ENCODE data around the gene POLR1G.

POLR1G gene

DNA sequence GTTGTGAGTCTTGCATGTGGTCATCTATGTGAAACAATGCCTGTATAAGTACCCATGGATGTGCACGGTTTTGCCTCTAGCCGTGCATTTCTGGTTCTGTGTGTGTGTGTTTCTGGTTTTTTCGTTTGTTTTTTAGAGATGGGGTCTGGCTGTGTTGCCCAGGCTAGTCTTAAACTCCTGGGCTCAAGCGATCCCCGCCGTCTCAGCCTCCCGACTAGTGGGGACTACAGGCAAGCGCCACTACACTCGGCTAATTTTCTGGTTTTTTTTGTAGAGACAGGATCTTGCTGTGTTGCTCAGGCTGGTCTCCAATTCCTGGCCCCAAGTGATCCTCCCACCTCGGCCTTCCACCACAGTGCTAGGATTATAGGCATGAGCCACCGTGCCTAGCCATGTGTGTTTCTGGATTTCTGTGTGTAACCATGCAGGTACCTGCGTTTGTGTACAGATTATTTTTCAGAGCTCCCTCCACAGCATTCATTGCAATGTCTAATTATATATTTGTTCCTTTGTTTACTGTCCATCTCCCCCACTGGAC is 45.5 kb downstream of the POLR1G start:
- Histone ChIP-seq H3K4me2 (ENCODE audit: low read depth, low read length, poor library complexity, severe bottlenecking) (no peak overlapping the region), H3K27ac (ENCODE audit: low read depth, low read length) (no peak overlapping the region)

DNA sequence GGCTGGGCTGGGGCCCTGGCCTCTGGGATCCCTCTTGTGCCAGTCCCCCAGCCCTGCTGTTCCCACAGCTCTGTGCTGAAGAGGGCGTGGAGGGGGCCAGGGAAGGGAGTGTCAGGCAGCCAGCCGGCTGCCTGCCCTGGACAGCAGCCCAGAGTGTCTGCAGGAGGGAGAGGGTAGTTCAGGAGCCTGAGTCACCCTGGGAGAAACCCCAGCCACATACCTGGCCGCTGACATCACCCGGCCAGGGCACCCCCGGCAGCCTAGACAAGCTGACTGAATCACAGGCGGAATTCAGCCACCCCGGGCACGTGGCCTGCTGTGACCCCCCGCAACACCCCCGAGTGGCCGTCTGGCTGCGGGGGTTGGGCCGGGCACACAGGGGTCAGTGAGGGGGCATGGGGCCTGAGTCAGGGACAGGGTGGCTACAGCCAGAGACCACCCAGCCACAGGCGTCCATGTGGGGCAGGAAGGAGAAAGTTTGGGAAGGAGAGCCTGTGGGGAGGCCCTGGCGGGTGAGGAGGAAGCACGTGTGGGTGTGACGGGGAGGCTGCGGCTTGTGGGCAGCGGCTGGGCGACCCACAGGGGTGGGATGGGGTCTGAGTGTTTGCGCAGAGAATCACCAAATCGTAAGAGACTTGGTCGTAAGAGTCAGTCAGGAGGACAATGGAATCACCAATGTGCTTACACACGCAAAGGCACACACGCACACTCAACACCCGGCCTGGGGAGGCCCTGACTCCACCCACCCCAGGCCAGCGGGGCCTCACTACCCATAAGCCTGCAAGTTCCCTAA is 49.5 kb downstream of the POLR1G start:
- H3K79me2 ChIP-seq (ENCODE audit: insufficient read depth, low read length): no peaks in the 10 kb centered on the region
- no peak for TF ChIP-seq EZH2phosphoT487 (conservative IDR thresholded peaks at IDR 0.05; ENCODE audit: low read length)
- TF ChIP-seq, protein P1, sequence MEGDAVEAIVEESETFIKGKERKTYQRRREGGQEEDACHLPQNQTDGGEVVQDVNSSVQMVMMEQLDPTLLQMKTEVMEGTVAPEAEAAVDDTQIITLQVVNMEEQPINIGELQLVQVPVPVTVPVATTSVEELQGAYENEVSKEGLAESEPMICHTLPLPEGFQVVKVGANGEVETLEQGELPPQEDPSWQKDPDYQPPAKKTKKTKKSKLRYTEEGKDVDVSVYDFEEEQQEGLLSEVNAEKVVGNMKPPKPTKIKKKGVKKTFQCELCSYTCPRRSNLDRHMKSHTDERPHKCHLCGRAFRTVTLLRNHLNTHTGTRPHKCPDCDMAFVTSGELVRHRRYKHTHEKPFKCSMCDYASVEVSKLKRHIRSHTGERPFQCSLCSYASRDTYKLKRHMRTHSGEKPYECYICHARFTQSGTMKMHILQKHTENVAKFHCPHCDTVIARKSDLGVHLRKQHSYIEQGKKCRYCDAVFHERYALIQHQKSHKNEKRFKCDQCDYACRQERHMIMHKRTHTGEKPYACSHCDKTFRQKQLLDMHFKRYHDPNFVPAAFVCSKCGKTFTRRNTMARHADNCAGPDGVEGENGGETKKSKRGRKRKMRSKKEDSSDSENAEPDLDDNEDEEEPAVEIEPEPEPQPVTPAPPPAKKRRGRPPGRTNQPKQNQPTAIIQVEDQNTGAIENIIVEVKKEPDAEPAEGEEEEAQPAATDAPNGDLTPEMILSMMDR (IDR thresholded peaks at IDR 0.05; ENCODE audit: insufficient read depth, low read length, poor library complexity, severe bottlenecking): no peak
- no peaks in the 10 kb centered on the region for H3K27me3 ChIP-seq (ENCODE audit: low read length)
- no peak overlapping the region for H3K4me2 ChIP-seq (ENCODE audit: low read depth, low read length, poor library complexity, severe bottlenecking)
- no peaks in the 10 kb centered on the region for H3K9me3 ChIP-seq (ENCODE audit: insufficient read depth, low read length)
- no peak overlapping the region for H3K9ac ChIP-seq (ENCODE audit: low read length)
- no peak overlapping the region for H3K4me3 ChIP-seq (ENCODE audit: insufficient read depth, low read length, poor library complexity, severe bottlenecking)
- no peaks in the 10 kb centered on the region for H3K36me3 ChIP-seq (ENCODE audit: low read length)
- H3K27ac ChIP-seq (ENCODE audit: low read depth, low read length): no peak overlapping the region
- H4K20me1 ChIP-seq (ENCODE audit: low read depth, low read length): no peaks in the 10 kb centered on the region
- peaks cover 5% of the 10 kb centered on the region; the same call in 1 of the 2 replicates for H3F3A ChIP-seq (ENCODE audit: insufficient read depth)
- no peak overlapping the region for H2AFZ ChIP-seq (ENCODE audit: low read depth, low read length, severe bottlenecking)
- H3K9me2 ChIP-seq (replicated peaks; ENCODE audit: insufficient read depth, low read length): no peaks in the 10 kb centered on the region

More for the DNA sequence above, 45.5 kb downstream of the POLR1G start:
- peaks cover 5% of the 10 kb centered on the region; the same call in 1 of the 2 replicates for H3F3A ChIP-seq (ENCODE audit: insufficient read depth)
- no peaks in the 10 kb centered on the region for H3K79me2 ChIP-seq (ENCODE audit: insufficient read depth, low read length)
- no peak overlapping the region for H2AFZ ChIP-seq (ENCODE audit: low read depth, low read length, severe bottlenecking)
- H3K9me2 ChIP-seq (replicated peaks; ENCODE audit: insufficient read depth, low read length): no peaks in the 10 kb centered on the region
- TF ChIP-seq EZH2phosphoT487 (conservative IDR thresholded peaks at IDR 0.05; ENCODE audit: low read length): no peak
- TF ChIP-seq, protein P1 (IDR thresholded peaks at IDR 0.05; ENCODE audit: insufficient read depth, low read length, poor library complexity, severe bottlenecking): no peak
- no peak overlapping the region for H3K9ac ChIP-seq (ENCODE audit: low read length)
- H3K27me3 ChIP-seq (ENCODE audit: low read length): no peaks in the 10 kb centered on the region
- H3K9me3 ChIP-seq (ENCODE audit: insufficient read depth, low read length): no peaks in the 10 kb centered on the region
- no peaks in the 10 kb centered on the region for H3K36me3 ChIP-seq (ENCODE audit: low read length)
- no peaks in the 10 kb centered on the region for H4K20me1 ChIP-seq (ENCODE audit: low read depth, low read length)
- no peak overlapping the region for H3K4me3 ChIP-seq (ENCODE audit: insufficient read depth, low read length, poor library complexity, severe bottlenecking)

DNA sequence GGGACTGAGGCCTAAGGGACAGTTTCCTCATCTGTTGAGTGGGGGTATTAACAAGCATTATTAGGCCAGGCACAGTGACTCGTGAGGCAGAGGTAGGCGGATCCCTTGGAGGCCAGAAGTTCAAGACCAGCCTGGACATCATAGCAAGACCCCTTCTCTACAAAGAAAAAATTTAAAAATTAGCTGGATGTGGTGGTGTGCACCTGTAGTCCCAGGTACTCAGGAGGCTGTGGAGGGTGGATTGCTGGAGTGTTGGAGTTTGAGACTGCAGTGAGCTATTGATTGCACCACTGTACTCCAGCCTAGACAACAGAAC is 50.0 kb downstream of the POLR1G start:
- Histone ChIP-seq H3K9me2 (replicated peaks; ENCODE audit: insufficient read depth, low read length) (no peaks in the 10 kb centered on the region), H4K20me1 (ENCODE audit: low read depth, low read length) (no peaks in the 10 kb centered on the region), H3K9me3 (ENCODE audit: insufficient read depth, low read length) (no peaks in the 10 kb centered on the region), H3K27me3 (ENCODE audit: low read length) (no peaks in the 10 kb centered on the region), H3K79me2 (ENCODE audit: insufficient read depth, low read length) (no peaks in the 10 kb centered on the region), H3K4me3 (ENCODE audit: insufficient read depth, low read length, poor library complexity, severe bottlenecking) (no peak overlapping the region), H3K4me2 (ENCODE audit: low read depth, low read length, poor library complexity, severe bottlenecking) (no peak overlapping the region), H3K27ac (ENCODE audit: low read depth, low read length) (no peak overlapping the region), H3K9ac (ENCODE audit: low read length) (no peak overlapping the region), H2AFZ (ENCODE audit: low read depth, low read length, severe bottlenecking) (no peak overlapping the region), H3K36me3 (ENCODE audit: low read length) (no peaks in the 10 kb centered on the region), H3F3A (ENCODE audit: insufficient read depth) (0 out of 2 replicates have a peak, but pooled peaks cover under 1% of the 10 kb centered on the region)
- no peak for TF ChIP-seq EZH2phosphoT487 (conservative IDR thresholded peaks at IDR 0.05; ENCODE audit: low read length)
- TF ChIP-seq, protein P1 (IDR thresholded peaks at IDR 0.05; ENCODE audit: insufficient read depth, low read length, poor library complexity, severe bottlenecking): no peak
